GM12874 (cell line): ENCODE data around the gene THADA.

Source experiments
- CTCF ChIP-seq: IDR thresholded peaks from 2 replicates; pipeline ENCODE4 v1.5.1; 2011; ENCODE audit warnings: low read depth, mild to moderate bottlenecking, control low read depth, low read length, moderate library complexity; ENCODE audit not compliant: insufficient read depth

The THADA gene

GRCh38 chr2:43509886-43510285 lies 86.0 kb downstream of the THADA start:
- no peak for TF ChIP-seq CTCF

GRCh38 chr2:43508209-43508608 lies 87.6 kb downstream of the THADA start:
- no peak for TF ChIP-seq CTCF

- no peak for TF ChIP-seq CTCF
Observed at GRCh38 chr2:43507137-43507536, 88.7 kb downstream of the THADA start.

- TF ChIP-seq CTCF: no peak
Observed at GRCh38 chr2:43495727-43496126, 100.1 kb downstream of the THADA start.

GRCh38 chr2:43493954-43494353 lies 101.9 kb downstream of the THADA start:
- no peak for TF ChIP-seq CTCF

- no peak for TF ChIP-seq CTCF
Observed at GRCh38 chr2:43491065-43491639, 104.7 kb downstream of the THADA start.

GRCh38 chr2:43490252-43490786 lies 105.5 kb downstream of the THADA start:
- TF ChIP-seq CTCF: no peak
